Measurements from ENCODE around the gene ZNF10. TPM values are rescaled to one million over a fixed set of nuclear protein-coding genes. Genes with fewer than 3 reads are reported as not detected.

Gene ZNF10
- total and polyA plus RNA-seq, 2 of the 4 experiments (the other 2 are of a cell fraction), result 4.1 to 6.1 TPM

Other genes with a start within 250 kb of the ZNF10 start
- 11.4 and 13.4 TPM in 2 replicates for gene CHFR, start 243.0 kb upstream of the ZNF10 start, total RNA-seq (2012; rRNA removed)
- gene CHFR, start 243.0 kb upstream of the ZNF10 start, polyA plus RNA-seq (2012; rRNA removed), result 29.9 and 35.3 TPM in 2 replicates
- gene ZNF605, start 174.3 kb upstream of the ZNF10 start, total RNA-seq (2012; rRNA removed), result 9.9 and 11.4 TPM in 2 replicates
- 3.6 and 3.9 TPM in 2 replicates for gene ZNF605, start 174.3 kb upstream of the ZNF10 start, polyA plus RNA-seq (2012; rRNA removed)
- gene ZNF26, start 144.3 kb upstream of the ZNF10 start, total RNA-seq (2012; rRNA removed), result 11.8 and 12.2 TPM in 2 replicates
- gene ZNF26, start 144.3 kb upstream of the ZNF10 start, polyA plus RNA-seq (2012; rRNA removed), result 6.3 and 9.4 TPM in 2 replicates
- 28.1 and 38.5 TPM in 2 replicates for gene ZNF84, start 93.1 kb upstream of the ZNF10 start, total RNA-seq (2012; rRNA removed)
- 11.0 and 14.9 TPM in 2 replicates for gene ZNF84, start 93.1 kb upstream of the ZNF10 start, polyA plus RNA-seq (2012; rRNA removed)
- gene ZNF140, start 49.7 kb upstream of the ZNF10 start, total RNA-seq (2012; rRNA removed), result 20.8 and 25.8 TPM in 2 replicates
- 8.3 and 9.0 TPM in 2 replicates for gene ZNF140, start 49.7 kb upstream of the ZNF10 start, polyA plus RNA-seq (2012; rRNA removed)
- 0.36 and 0.56 TPM in 2 replicates for gene ZNF891, start 353 bp upstream of the ZNF10 start, total RNA-seq (2012; rRNA removed)
- 0.17 and 0.26 TPM in 2 replicates for gene ZNF891, start 353 bp upstream of the ZNF10 start, polyA plus RNA-seq (2012; rRNA removed)
- gene ZNF268, start 50.9 kb downstream of the ZNF10 start, total RNA-seq (2012; rRNA removed), result 31.1 and 54.5 TPM in 2 replicates
- gene ZNF268, start 50.9 kb downstream of the ZNF10 start, polyA plus RNA-seq (2012; rRNA removed), result 5.8 and 6.7 TPM in 2 replicates
- not detected in 2 replicates for gene ANHX, start 105.2 kb downstream of the ZNF10 start, total RNA-seq (2012; rRNA removed)
- not detected in 2 replicates for gene ANHX, start 105.2 kb downstream of the ZNF10 start, polyA plus RNA-seq (2012; rRNA removed)

Measured in IMR-90 (cell line).